Osteoblast (primary cell): ENCODE data around the gene PLEKHJ1. TPM values are rescaled to one million over a fixed set of nuclear protein-coding genes. Genes with fewer than 3 reads are reported as not detected.

Experiments used
- DNase-seq: peaks from one replicate; pipeline ENCODE4 v3.0.0; 2011; ENCODE audit warnings: low spot score, mixed read lengths; ENCODE audit not compliant: insufficient read length; ENCODE audit errors: missing footprints
- H2AFZ ChIP-seq: 2 replicates; pipeline ENCODE4 v1.6.0; 2011; ENCODE audit warnings: mild to moderate bottlenecking, low read length
- H3K27ac ChIP-seq: 2 replicates; pipeline ENCODE4 v1.5.1; 2011; ENCODE audit warnings: mild to moderate bottlenecking, low read depth, low read length, moderate library complexity
- H3K27me3 ChIP-seq: 2 replicates; pipeline ENCODE4 v1.6.0; 2012; ENCODE audit warnings: mild to moderate bottlenecking, control low read depth, inconsistent platforms, low read length, moderate library complexity; ENCODE audit not compliant: insufficient read depth
- H3K36me3 ChIP-seq: 2 replicates; pipeline ENCODE4 v1.5.1; 2011; ENCODE audit warnings: mild to moderate bottlenecking, low read length, control low read depth, moderate library complexity; ENCODE audit not compliant: insufficient read depth
- H3K4me1 ChIP-seq: 2 replicates; pipeline ENCODE4 v1.5.1; 2011; ENCODE audit warnings: mild to moderate bottlenecking, low read length, control low read depth, moderate library complexity; ENCODE audit not compliant: insufficient read depth
- H3K4me2 ChIP-seq: 2 replicates; pipeline ENCODE4 v1.6.0; 2011; ENCODE audit warnings: mild to moderate bottlenecking, low read length; ENCODE audit not compliant: insufficient read depth
- H3K4me3 ChIP-seq: fragments of 200-600 bp; sonication (generic); 3 replicates; pipeline ENCODE4 v1.5.1; 2012; ENCODE audit warnings: mild to moderate bottlenecking, low read length, inconsistent platforms; ENCODE audit not compliant: insufficient read depth
- H3K79me2 ChIP-seq: 2 replicates; pipeline ENCODE4 v1.6.0; 2012; ENCODE audit warnings: mild to moderate bottlenecking, low read length, control low read depth, inconsistent platforms; ENCODE audit not compliant: insufficient read depth
- H3K9me3 ChIP-seq: 2 replicates; pipeline ENCODE4 v1.5.1; 2011; ENCODE audit warnings: low read depth, low read length, control low read depth
- H4K20me1 ChIP-seq: 2 replicates; pipeline ENCODE4 v1.6.0; 2012; ENCODE audit warnings: mild to moderate bottlenecking, low read length, control low read depth; ENCODE audit not compliant: insufficient read depth
- total RNA-seq: library from RNA; depleted of rRNA; stranded (reverse); fragments of >200 nt; gene quantifications from 2 replicates; pipeline ENCODE4 v1.2.3, GENCODE V29; 2012
- TF ChIP-seq, protein P1 (sequence below): IDR thresholded peaks from 2 replicates; pipeline ENCODE4 v1.5.1; 2011; ENCODE audit warnings: mild to moderate bottlenecking, low read depth, low read length, moderate library complexity; ENCODE audit errors: extremely low read depth

PLEKHJ1 gene
- total RNA-seq, 1 donor = 43.4 TPM

DNA sequence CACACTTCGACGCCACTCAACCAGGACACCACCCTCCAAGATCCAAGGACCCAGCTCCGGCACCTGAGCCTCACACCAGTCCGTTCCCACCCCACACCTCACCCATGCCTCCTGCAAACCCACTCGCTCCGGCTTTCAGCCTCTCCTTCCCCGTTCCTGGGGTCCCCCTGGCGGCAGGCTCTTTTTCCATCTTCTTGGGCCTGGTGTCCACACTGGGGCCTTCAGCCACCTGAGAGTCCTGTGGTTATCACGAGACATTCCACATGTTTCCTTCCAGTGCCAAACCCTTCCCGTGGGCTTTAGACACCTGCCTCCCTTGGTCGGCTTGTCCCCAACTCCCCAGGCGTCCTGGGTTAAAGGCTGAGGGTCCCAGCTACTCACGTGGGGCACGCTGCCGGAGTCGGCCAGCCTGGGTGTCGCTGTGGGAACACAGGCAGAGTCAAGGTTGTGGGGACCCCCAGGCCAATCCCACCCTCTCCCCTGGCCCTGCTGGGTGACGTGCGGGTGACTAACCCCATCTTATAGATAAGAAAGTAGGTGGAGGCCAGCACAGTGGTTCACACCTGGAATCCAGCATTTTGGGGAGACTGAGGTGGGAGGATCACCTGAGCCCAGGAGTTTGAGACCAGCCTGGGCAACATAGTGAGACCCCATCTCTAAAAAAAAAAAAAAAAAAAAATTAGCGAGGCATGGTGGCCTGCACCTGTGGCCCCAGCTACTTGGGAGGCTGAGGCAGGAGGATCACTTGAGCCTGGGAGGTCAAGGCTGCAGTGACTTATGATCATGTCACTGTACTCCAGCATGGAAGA lies 18.1 kb upstream of the PLEKHJ1 start:
- TF ChIP-seq, protein P1, sequence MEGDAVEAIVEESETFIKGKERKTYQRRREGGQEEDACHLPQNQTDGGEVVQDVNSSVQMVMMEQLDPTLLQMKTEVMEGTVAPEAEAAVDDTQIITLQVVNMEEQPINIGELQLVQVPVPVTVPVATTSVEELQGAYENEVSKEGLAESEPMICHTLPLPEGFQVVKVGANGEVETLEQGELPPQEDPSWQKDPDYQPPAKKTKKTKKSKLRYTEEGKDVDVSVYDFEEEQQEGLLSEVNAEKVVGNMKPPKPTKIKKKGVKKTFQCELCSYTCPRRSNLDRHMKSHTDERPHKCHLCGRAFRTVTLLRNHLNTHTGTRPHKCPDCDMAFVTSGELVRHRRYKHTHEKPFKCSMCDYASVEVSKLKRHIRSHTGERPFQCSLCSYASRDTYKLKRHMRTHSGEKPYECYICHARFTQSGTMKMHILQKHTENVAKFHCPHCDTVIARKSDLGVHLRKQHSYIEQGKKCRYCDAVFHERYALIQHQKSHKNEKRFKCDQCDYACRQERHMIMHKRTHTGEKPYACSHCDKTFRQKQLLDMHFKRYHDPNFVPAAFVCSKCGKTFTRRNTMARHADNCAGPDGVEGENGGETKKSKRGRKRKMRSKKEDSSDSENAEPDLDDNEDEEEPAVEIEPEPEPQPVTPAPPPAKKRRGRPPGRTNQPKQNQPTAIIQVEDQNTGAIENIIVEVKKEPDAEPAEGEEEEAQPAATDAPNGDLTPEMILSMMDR = peak; percentile 24

DNA sequence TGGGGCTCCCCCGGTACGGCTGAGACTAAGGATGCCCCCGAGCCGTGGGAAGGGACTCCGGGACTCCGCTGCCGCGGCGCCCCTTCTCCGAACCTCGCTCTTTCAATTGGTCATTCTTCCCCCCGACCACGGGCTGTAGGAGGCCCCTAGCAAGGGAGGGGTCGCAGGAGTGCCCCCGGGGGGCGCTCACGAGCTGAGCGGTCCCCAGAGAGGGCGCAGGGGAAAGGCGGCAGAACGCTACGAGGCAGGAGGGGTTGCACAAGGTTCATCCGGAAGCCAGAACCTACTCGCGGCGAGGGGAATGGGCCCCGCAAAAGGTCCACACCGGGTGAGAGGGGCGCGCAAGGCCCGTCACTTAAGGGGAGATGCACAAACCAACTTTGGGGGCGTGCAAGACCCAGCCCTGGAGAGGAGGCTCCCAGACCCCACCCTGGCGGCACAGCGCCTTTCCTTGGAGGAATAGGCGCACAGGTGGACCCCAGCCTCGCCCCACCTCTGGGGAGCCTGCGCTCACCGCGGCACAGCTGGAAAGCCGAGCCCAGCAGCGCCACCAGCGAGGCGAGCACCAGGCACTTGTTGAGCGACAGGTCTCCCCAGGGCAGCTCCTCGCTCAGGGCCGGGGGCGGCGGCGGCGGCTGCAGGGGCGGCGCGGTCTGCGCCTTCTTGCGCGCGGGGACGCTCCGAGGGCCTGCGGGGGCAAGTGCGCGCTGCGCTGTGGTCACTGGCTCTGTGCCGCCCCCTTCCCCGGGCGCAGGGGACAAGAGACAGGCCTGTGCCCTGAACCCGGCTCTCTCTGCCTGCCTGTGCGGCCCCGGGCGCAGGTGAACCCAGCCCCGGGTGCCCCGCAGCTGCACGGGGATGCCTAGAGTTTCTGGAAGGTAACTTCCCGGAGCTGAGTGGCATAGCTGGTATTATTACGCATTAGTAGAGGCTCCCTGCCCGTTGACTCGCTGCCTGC lies 17.3 kb upstream of the PLEKHJ1 start:
- peak; percentile 90 for DNase-seq
- Histone ChIP-seq H3K27ac (no peak overlapping the region), H3K79me2 (no peaks in the 10 kb centered on the region), H3K4me2 (no peak overlapping the region), H2AFZ (no peak overlapping the region), H4K20me1 (peaks cover 15% of the 10 kb centered on the region), H3K4me1 (no peaks in the 10 kb centered on the region), H3K27me3 (peaks cover 47% of the 10 kb centered on the region), H3K9me3 (no peaks in the 10 kb centered on the region), H3K36me3 (no peaks in the 10 kb centered on the region), H3K4me3 (no peak overlapping the region)
- TF ChIP-seq, protein P1 = no peak

More for the DNA sequence above, 18.1 kb upstream of the PLEKHJ1 start:
- no peak overlapping the region for H3K4me2 ChIP-seq
- peaks cover 1% of the 10 kb centered on the region for H3K4me1 ChIP-seq
- no peak overlapping the region for H3K27ac ChIP-seq
- no peak overlapping the region for H2AFZ ChIP-seq
- H3K9me3 ChIP-seq = no peaks in the 10 kb centered on the region
- H3K36me3 ChIP-seq = no peaks in the 10 kb centered on the region
- H4K20me1 ChIP-seq = peaks cover 6% of the 10 kb centered on the region
- H3K79me2 ChIP-seq = no peaks in the 10 kb centered on the region
- DNase-seq = peak; percentile 96
- H3K27me3 ChIP-seq = peaks cover 47% of the 10 kb centered on the region
- H3K4me3 ChIP-seq = no peak overlapping the region

DNA sequence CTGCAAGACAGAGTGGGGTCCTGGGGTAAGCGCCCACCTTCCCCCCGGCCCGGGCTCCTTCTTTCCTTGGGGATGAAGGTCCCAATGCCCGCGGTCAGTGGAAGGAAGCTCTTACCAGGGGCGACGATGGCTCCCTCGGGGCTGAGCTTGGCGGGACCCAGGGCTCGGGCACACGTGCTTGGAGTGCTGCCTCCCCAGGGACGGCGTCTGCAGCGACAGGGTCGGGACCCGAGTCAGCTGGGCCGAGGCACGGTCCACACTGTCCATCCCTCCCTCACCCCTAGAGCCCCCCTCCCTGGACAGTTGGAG lies 16.6 kb upstream of the PLEKHJ1 start:
- H3K79me2 ChIP-seq = no peaks in the 10 kb centered on the region
- H3K27ac ChIP-seq = no peak overlapping the region
- no peaks in the 10 kb centered on the region for H3K36me3 ChIP-seq
- H3K9me3 ChIP-seq = no peaks in the 10 kb centered on the region
- TF ChIP-seq, protein P1 = no peak
- H3K4me2 ChIP-seq = no peak overlapping the region
- H3K4me3 ChIP-seq = no peak overlapping the region
- H3K27me3 ChIP-seq = peaks cover 47% of the 10 kb centered on the region
- no peak for DNase-seq
- peaks cover 16% of the 10 kb centered on the region for H4K20me1 ChIP-seq
- no peak overlapping the region for H2AFZ ChIP-seq
- H3K4me1 ChIP-seq = no peaks in the 10 kb centered on the region
